Tibial nerve (tissue), 4 donors: ENCODE results near the gene OTUD7B.
A peak's percentile ranks its signal among the peaks of the same experiment; 100 is the strongest.

Experiments used
- EP300 ChIP-seq, 2 donors: sonication (generic); formaldehyde crosslinking; IDR thresholded peaks; one replicate each; pipeline ENCODE4 v1.6.1; 2017; ENCODE audit warnings: antibody characterized with exemption in 2 of 2, mild to moderate bottlenecking in 1 of 2
- POLR2A ChIP-seq, 2 donors: fragments of 450-650 bp; IDR thresholded peaks; one replicate each; pipeline ENCODE4 v1.6.1; 2017; ENCODE audit warnings: antibody characterized with exemption in 2 of 2, mild to moderate bottlenecking in 2 of 2, moderate library complexity in 2 of 2
- TF ChIP-seq, protein P1 (sequence below), 5 experiments: fragments of 200-600 bp in 3 of 5; fragments of 450-650 bp in 2 of 5; sonication (generic) in 3 of 5; IDR thresholded peaks; one replicate each; pipeline ENCODE4 v1.5.1; 2016 to 2019; ENCODE audit warnings: antibody characterized with exemption in 5 of 5, mild to moderate bottlenecking in 3 of 5, moderate library complexity in 2 of 5

DNA sequence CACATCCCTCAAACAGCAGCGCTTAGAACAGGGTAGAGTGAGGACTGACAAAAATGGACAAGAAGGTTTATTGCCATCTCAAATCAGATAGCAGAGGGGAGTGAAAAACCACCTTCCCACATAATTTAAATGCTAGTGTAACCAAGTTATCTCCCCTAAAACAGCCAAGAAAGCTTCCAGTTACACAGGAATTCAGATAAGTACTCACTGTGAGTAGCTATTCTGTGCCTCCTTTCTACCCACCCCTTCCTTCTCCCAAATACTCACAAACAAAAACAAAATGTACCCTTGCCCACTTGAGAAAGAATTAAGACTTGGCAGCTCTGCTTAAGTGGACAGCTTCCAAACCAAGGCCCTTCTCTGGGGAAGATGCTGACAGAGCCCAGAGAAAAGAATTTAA lies 9.1 kb downstream of the OTUD7B start:
- TF ChIP-seq, protein P1, sequence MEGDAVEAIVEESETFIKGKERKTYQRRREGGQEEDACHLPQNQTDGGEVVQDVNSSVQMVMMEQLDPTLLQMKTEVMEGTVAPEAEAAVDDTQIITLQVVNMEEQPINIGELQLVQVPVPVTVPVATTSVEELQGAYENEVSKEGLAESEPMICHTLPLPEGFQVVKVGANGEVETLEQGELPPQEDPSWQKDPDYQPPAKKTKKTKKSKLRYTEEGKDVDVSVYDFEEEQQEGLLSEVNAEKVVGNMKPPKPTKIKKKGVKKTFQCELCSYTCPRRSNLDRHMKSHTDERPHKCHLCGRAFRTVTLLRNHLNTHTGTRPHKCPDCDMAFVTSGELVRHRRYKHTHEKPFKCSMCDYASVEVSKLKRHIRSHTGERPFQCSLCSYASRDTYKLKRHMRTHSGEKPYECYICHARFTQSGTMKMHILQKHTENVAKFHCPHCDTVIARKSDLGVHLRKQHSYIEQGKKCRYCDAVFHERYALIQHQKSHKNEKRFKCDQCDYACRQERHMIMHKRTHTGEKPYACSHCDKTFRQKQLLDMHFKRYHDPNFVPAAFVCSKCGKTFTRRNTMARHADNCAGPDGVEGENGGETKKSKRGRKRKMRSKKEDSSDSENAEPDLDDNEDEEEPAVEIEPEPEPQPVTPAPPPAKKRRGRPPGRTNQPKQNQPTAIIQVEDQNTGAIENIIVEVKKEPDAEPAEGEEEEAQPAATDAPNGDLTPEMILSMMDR (IDR thresholded peaks at IDR 0.05), result no peak
- TF ChIP-seq POLR2A (IDR thresholded peaks at IDR 0.05) (peak in 1 of 2 donors; percentile 19), EP300 (IDR thresholded peaks at IDR 0.05) (peak in 1 of 2 donors; percentile 80)
